B cell (primary cell): ENCODE data around the gene RAI1. TPM values are rescaled to one million over a fixed set of nuclear protein-coding genes. Genes with fewer than 3 reads are reported as not detected.

ENCODE experiments used
- ATAC-seq: fragments of 200-7000 bp; cut with Tn5 transposase; one replicate; pipeline ENCODE4 v1.10.0; 2021; ENCODE audit warnings: low read depth, mild to moderate bottlenecking, moderate number of reproducible peaks, moderate library complexity
- CTCF ChIA-PET: fragments of 350-600 bp; sonication (Branson Sonifier 250); formaldehyde crosslinking; loops from one replicate; lab custom pipeline; 2021; ENCODE audit warnings: antibody characterized with exemption, inconsistent platforms; lab: Charles Lee
- POLR2A ChIA-PET: fragments of 350-600 bp; sonication (Branson Sonifier 250); formaldehyde crosslinking; loops from one replicate; lab custom pipeline; 2021; ENCODE audit warnings: antibody characterized with exemption; lab: Charles Lee
- DNase-seq: peaks from one replicate; pipeline ENCODE4 v3.0.0; 2013
- H2AFZ ChIP-seq: 2 replicates; pipeline ENCODE4 v1.6.1; 2012; ENCODE audit warnings: mild to moderate bottlenecking, low read depth, low read length; ENCODE audit not compliant: insufficient read depth, poor library complexity, severe bottlenecking
- H3K27ac ChIP-seq, 2 donors: 1 replicate in 1 of 2; 2 replicates in 1 of 2; pipeline ENCODE4 v1.5.1; 2012 to 2013; ENCODE audit warnings: low read length in 2 of 2, mild to moderate bottlenecking in 2 of 2, moderate library complexity in 1 of 2
- H3K27me3 ChIP-seq, 4 experiments: fragments of 200-600 bp in 1 of 4; sonication (generic) in 1 of 4; replicated peaks in 1 of 4; 1 replicate in 2 of 4; 2 replicates in 2 of 4; pipeline versions ENCODE4 v1.6.1 to v1.7.0; 2013 to 2016; ENCODE audit warnings: low read length in 3 of 4, mild to moderate bottlenecking in 2 of 4, mixed read lengths in 1 of 4, moderate library complexity in 1 of 4; ENCODE audit not compliant: insufficient read depth in 4 of 4, control insufficient read depth in 3 of 4; ENCODE audit errors: control extremely low read depth in 1 of 4
- H3K36me3 ChIP-seq, 2 experiments: replicated peaks in 1 of 2; 1 replicate in 1 of 2; 2 replicates in 1 of 2; pipeline versions ENCODE4 v1.6.1 to v1.7.1; 2013; ENCODE audit warnings: low read length in 1 of 2; ENCODE audit not compliant: insufficient read depth in 2 of 2, control insufficient read depth in 1 of 2; ENCODE audit errors: control extremely low read depth in 1 of 2, extremely low read depth in 1 of 2
- H3K4me1 ChIP-seq, 2 donors: fragments of 200-600 bp in 1 of 2; sonication (generic) in 1 of 2; 1 replicate in 1 of 2; 2 replicates in 1 of 2; pipeline versions ENCODE4 v1.5.1 to v1.6.1; 2013 to 2017; ENCODE audit warnings: low read length in 2 of 2; ENCODE audit not compliant: control insufficient read depth in 2 of 2, insufficient read depth in 2 of 2
- H3K4me2 ChIP-seq: replicated peaks from 2 replicates; pipeline ENCODE3; 2012; ENCODE audit warnings: mild to moderate bottlenecking, low read depth, low read length; ENCODE audit not compliant: poor library complexity, severe bottlenecking
- H3K4me3 ChIP-seq, 5 experiments: fragments of 200-600 bp in 1 of 5; sonication (generic) in 1 of 5; 1 replicate in 3 of 5; 2 replicates in 2 of 5; pipeline versions ENCODE4 v1.5.1 to v1.7.0; 2011 to 2016; ENCODE audit warnings: low read length in 4 of 5, mild to moderate bottlenecking in 4 of 5, low read depth in 2 of 5, control low read depth in 1 of 5, moderate library complexity in 1 of 5; ENCODE audit not compliant: insufficient read depth in 1 of 5; ENCODE audit errors: control extremely low read depth in 1 of 5, extremely low read depth in 1 of 5
- H3K79me2 ChIP-seq: fragments of 200-600 bp; sonication (generic); one replicate; pipeline ENCODE4 v1.6.0; 2016; ENCODE audit warnings: low read length; ENCODE audit not compliant: control insufficient read depth, insufficient read depth
- H3K9ac ChIP-seq: fragments of 200-600 bp; sonication (generic); 2 replicates; pipeline ENCODE4 v1.6.1; 2017; ENCODE audit warnings: mild to moderate bottlenecking, low read length, moderate library complexity
- H3K9me3 ChIP-seq, 3 donors: one replicate each; pipeline versions ENCODE4 v1.6.1 to v1.7.1; 2013; ENCODE audit warnings: low read length in 2 of 3; ENCODE audit not compliant: control insufficient read depth in 2 of 3, insufficient read depth in 1 of 3; ENCODE audit errors: control extremely low read depth in 1 of 3
- H4K20me1 ChIP-seq: 2 replicates; pipeline ENCODE4 v1.6.0; 2012; ENCODE audit warnings: mild to moderate bottlenecking, low read length; ENCODE audit not compliant: insufficient read depth, control insufficient read depth, poor library complexity, severe bottlenecking
- H3K27ac Mint-ChIP-seq: one replicate; pipeline ENCODE4 v1.8.0; 2021; ENCODE audit warnings: mixed read lengths
- H3K27me3 Mint-ChIP-seq: one replicate; pipeline ENCODE4 v1.8.0; 2021; ENCODE audit warnings: mixed read lengths
- H3K4me1 Mint-ChIP-seq: one replicate; pipeline ENCODE4 v1.8.0; 2021; ENCODE audit warnings: mixed read lengths
- H3K4me3 Mint-ChIP-seq: one replicate; pipeline ENCODE4 v1.8.0; 2021; ENCODE audit warnings: mixed read lengths
- H3K9me3 Mint-ChIP-seq: one replicate; pipeline ENCODE4 v1.8.0; 2022; ENCODE audit warnings: mixed read lengths; ENCODE audit not compliant: insufficient read depth
- CTCF ChIP-seq: fragments of 200-600 bp; IDR thresholded peaks from one replicate; pipeline ENCODE4 v1.8.0; 2022; ENCODE audit warnings: antibody characterized with exemption, mild to moderate bottlenecking
- EZH2 ChIP-seq: IDR thresholded peaks from 2 replicates; pipeline ENCODE4 v1.6.1; 2012; ENCODE audit warnings: borderline replicate concordance, low read depth, mild to moderate bottlenecking, moderate library complexity, low read length; ENCODE audit not compliant: insufficient read depth, poor library complexity, severe bottlenecking
- WGBS: methylation state at CpG from one replicate; pipeline ENCODE4 v1.1.5; 2013; ENCODE audit warnings: missing lambda C conversion rate; ENCODE audit not compliant: insufficient coverage; 5-methylcytosine and 5-hydroxymethylcytosine counted together
- intact Hi-C: fragments of 100-400 bp; cut with micrococcal nuclease; formaldehyde crosslinking; loops from one replicate; pipeline ENCODE4 v1.10.0; 2022
- polyA plus RNA-seq: library from polyadenylated mRNA; depleted of rRNA; stranded (reverse); fragments of >200 nt; gene quantifications from 2 replicates; pipeline ENCODE4 v1.2.3, GENCODE V29; 2012
- total RNA-seq, 2 donors: library from RNA; stranded (reverse); fragments of 120-200 nt in 1 of 2; gene quantifications; 1 replicate in 1 of 2; 2 replicates in 1 of 2; pipeline versions ENCODE4 v1.2.3 to v1.2.4, GENCODE V29; 2013 to 2022

The RAI1 gene
- total and polyA plus RNA-seq, 2 donors (not counting 1 experiment from before 2014, with no cell fraction given), result 4.7 to 34.0 TPM

- H3K27ac Mint-ChIP-seq, result no peak overlapping the region
- H3K9me3 ChIP-seq, result no peaks in the 10 kb centered on the region
- POLR2A ChIA-PET, result no interaction called here
These were observed 10.5 kb upstream of the RAI1 start for GRCh38 chr17:17670701-17671305.

More at GRCh38 chr17:17670701-17671305, 10.5 kb upstream of the RAI1 start:
- TF ChIP-seq CTCF (no peak), EZH2 (no peak)
- H3K4me1 Mint-ChIP-seq, result peaks cover 19% of the 10 kb centered on the region
- H4K20me1 ChIP-seq, result no peaks in the 10 kb centered on the region
- no peak overlapping the region for H3K4me3 Mint-ChIP-seq
- H3K27ac ChIP-seq, result no peak overlapping the region
- no peak overlapping the region for H3K4me3 ChIP-seq
- DNase-seq (no peak), ATAC-seq (no peak)
- no peaks in the 10 kb centered on the region for H3K79me2 ChIP-seq
- no peak overlapping the region for H3K9ac ChIP-seq
- CTCF ChIA-PET, result no interaction called here
- no peaks in the 10 kb centered on the region for H3K9me3 Mint-ChIP-seq
- 92% methylated on average over 8 of the region's 16 CpGs for WGBS
- H3K27me3 Mint-ChIP-seq, result no peaks in the 10 kb centered on the region
- no peaks in the 10 kb centered on the region for H3K36me3 ChIP-seq
- H3K4me2 ChIP-seq, result no peak overlapping the region
- intact Hi-C loops, result no loop called here
- no peak overlapping the region for H2AFZ ChIP-seq
- no peaks in the 10 kb centered on the region for H3K27me3 ChIP-seq
- peaks cover 7 to 12% of the 10 kb centered on the region in 2 donors for H3K4me1 ChIP-seq
